ENCODE data around the gene TNK1.

The TNK1 gene

DNA sequence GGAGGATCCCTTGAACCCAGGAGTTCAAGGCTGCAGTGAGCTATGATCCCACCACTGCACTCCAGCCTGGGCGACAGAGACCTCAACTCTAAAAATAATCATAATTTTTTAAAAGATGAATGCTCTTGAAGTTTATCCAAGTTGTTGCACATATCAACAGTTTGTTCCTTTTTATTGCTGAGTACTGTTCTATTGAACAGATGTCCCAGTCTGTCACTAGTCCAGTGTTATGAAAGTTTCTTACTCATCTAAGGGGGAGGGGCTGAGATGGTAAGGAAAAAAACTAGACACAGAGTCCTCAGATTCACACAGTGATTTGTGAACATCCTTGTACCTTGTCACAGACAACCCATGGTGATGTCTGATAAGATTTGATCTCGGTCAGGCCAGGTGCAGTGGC lies 40.7 kb upstream of the TNK1 start:
- Histone ChIP-seq H4K20me1 (ENCODE audit: insufficient read depth, low read length) (no peaks in the 10 kb centered on the region), H3K79me2 (ENCODE audit: insufficient read depth, low read length) (no peaks in the 10 kb centered on the region), H3K9me2 (ENCODE audit: low read depth, low read length) (no peaks in the 10 kb centered on the region), H3K9ac (ENCODE audit: low read length) (no peak overlapping the region), H3K27me3 (ENCODE audit: insufficient read depth, low read length) (no peaks in the 10 kb centered on the region), H3K36me3 (ENCODE audit: insufficient read depth, low read length) (peaks cover 17% of the 10 kb centered on the region), H3F3A (ENCODE audit: insufficient read depth, low read length) (no peaks in the 10 kb centered on the region), H3K4me2 (ENCODE audit: low read length) (no peak overlapping the region), H3K4me3 (ENCODE audit: low read depth, low read length, poor library complexity, severe bottlenecking) (no peak overlapping the region), H3K9me3 (ENCODE audit: low read length) (no peaks in the 10 kb centered on the region), H3K27ac (ENCODE audit: low read depth, low read length, poor library complexity, severe bottlenecking) (no peak overlapping the region), H2AFZ (ENCODE audit: low read length) (no peak overlapping the region), H3K4me1 (ENCODE audit: insufficient read depth, low read length, severe bottlenecking) (peaks cover 28% of the 10 kb centered on the region)
- no peak for TF ChIP-seq CTCF (IDR thresholded peaks at IDR 0.05; ENCODE audit: low read length)
- TF ChIP-seq EZH2 (IDR thresholded peaks at IDR 0.05; ENCODE audit: borderline replicate concordance, low read length) = no peak

DNA sequence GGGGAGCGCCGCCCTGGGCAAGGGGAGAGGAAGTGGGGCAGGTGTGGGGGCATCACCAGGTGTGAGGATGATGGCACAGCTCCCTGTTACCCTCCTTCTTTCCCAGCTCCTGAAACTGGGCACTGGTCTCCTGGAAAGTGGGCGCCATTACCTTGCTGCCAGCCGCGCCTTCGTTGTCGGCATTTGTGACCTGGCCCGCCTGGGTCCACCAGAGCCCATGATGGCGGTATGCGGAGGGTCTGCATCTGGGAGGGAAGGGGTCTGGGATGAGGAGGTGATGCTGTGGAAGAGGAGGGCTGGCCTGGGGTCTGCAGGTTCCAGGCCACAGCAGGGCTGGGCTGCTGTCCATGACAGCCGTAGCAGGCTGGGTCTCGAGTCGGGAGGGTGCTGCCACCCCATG lies 39.0 kb upstream of the TNK1 start:
- no peaks in the 10 kb centered on the region for H3F3A ChIP-seq (ENCODE audit: insufficient read depth, low read length)
- no peak for TF ChIP-seq EZH2 (IDR thresholded peaks at IDR 0.05; ENCODE audit: borderline replicate concordance, low read length)
- TF ChIP-seq CTCF (IDR thresholded peaks at IDR 0.05; ENCODE audit: low read length) = no peak
- H3K27ac ChIP-seq (ENCODE audit: low read depth, low read length, poor library complexity, severe bottlenecking) = no peak overlapping the region
- no peak overlapping the region for H2AFZ ChIP-seq (ENCODE audit: low read length)
- H3K9me2 ChIP-seq (ENCODE audit: low read depth, low read length) = no peaks in the 10 kb centered on the region
- H3K4me1 ChIP-seq (ENCODE audit: insufficient read depth, low read length, severe bottlenecking) = peaks cover 11% of the 10 kb centered on the region
- H3K36me3 ChIP-seq (ENCODE audit: insufficient read depth, low read length) = peaks cover 28% of the 10 kb centered on the region
- no peaks in the 10 kb centered on the region for H4K20me1 ChIP-seq (ENCODE audit: insufficient read depth, low read length)
- no peaks in the 10 kb centered on the region for H3K9me3 ChIP-seq (ENCODE audit: low read length)
- H3K4me3 ChIP-seq (ENCODE audit: low read depth, low read length, poor library complexity, severe bottlenecking) = no peak overlapping the region
- H3K9ac ChIP-seq (ENCODE audit: low read length) = no peak overlapping the region
- H3K27me3 ChIP-seq (ENCODE audit: insufficient read depth, low read length) = no peaks in the 10 kb centered on the region
- H3K4me2 ChIP-seq (ENCODE audit: low read length) = no peak overlapping the region
- no peaks in the 10 kb centered on the region for H3K79me2 ChIP-seq (ENCODE audit: insufficient read depth, low read length)

GRCh38 chr17:7343250-7343649 lies 37.6 kb upstream of the TNK1 start:
- TF ChIP-seq CTCF (IDR thresholded peaks at IDR 0.05; ENCODE audit: low read length) (no peak), EZH2 (IDR thresholded peaks at IDR 0.05; ENCODE audit: borderline replicate concordance, low read length) (no peak)
- Histone ChIP-seq H3K4me1 (ENCODE audit: insufficient read depth, low read length, severe bottlenecking) (no peaks in the 10 kb centered on the region), H3K36me3 (ENCODE audit: insufficient read depth, low read length) (peaks cover 37% of the 10 kb centered on the region), H3K9me3 (ENCODE audit: low read length) (no peaks in the 10 kb centered on the region), H3K9ac (ENCODE audit: low read length) (no peak overlapping the region), H2AFZ (ENCODE audit: low read length) (no peak overlapping the region), H3F3A (ENCODE audit: insufficient read depth, low read length) (no peaks in the 10 kb centered on the region), H3K79me2 (ENCODE audit: insufficient read depth, low read length) (no peaks in the 10 kb centered on the region), H3K27ac (ENCODE audit: low read depth, low read length, poor library complexity, severe bottlenecking) (no peak overlapping the region), H4K20me1 (ENCODE audit: insufficient read depth, low read length) (no peaks in the 10 kb centered on the region), H3K9me2 (ENCODE audit: low read depth, low read length) (no peaks in the 10 kb centered on the region), H3K4me2 (ENCODE audit: low read length) (no peak overlapping the region), H3K27me3 (ENCODE audit: insufficient read depth, low read length) (no peaks in the 10 kb centered on the region), H3K4me3 (ENCODE audit: low read depth, low read length, poor library complexity, severe bottlenecking) (no peak overlapping the region)
